SJCRH30 (cell line): ENCODE measurements around the gene CAPN3. TPM values are rescaled to one million over a fixed set of nuclear protein-coding genes. Genes with fewer than 3 reads are reported as not detected.

ENCODE experiments used
- DNase-seq, 2 experiments: peaks; one replicate each; pipeline ENCODE4 v3.0.0-alpha.2; 2015 to 2020
- H3K27ac ChIP-seq: fragments of 250-450 bp; sonication (Bioruptor Pico); 2 replicates; pipeline ENCODE4 v1.5.1; 2020; ENCODE audit warnings: mild to moderate bottlenecking, moderate library complexity
- H3K27me3 ChIP-seq: fragments of 250-450 bp; sonication (Bioruptor Pico); 2 replicates; pipeline ENCODE4 v1.5.1; 2020; ENCODE audit warnings: mild to moderate bottlenecking, moderate library complexity
- H3K36me3 ChIP-seq: fragments of 250-450 bp; sonication (Bioruptor Pico); 2 replicates; pipeline ENCODE4 v1.5.1; 2020; ENCODE audit warnings: mild to moderate bottlenecking, moderate library complexity
- H3K4me1 ChIP-seq: fragments of 250-450 bp; sonication (Bioruptor Pico); 2 replicates; pipeline ENCODE4 v1.5.1; 2020; ENCODE audit warnings: mild to moderate bottlenecking, moderate library complexity
- H3K4me3 ChIP-seq: fragments of 250-450 bp; sonication (Bioruptor Pico); 2 replicates; pipeline ENCODE4 v1.5.1; 2020; ENCODE audit warnings: mild to moderate bottlenecking, moderate library complexity
- H3K9me3 ChIP-seq: fragments of 250-450 bp; sonication (Bioruptor Pico); replicated peaks from 2 replicates; pipeline ENCODE4 v1.5.1; 2020; ENCODE audit warnings: mild to moderate bottlenecking, moderate library complexity
- total RNA-seq: library from RNA; depleted of rRNA; stranded (reverse); fragments of >200 nt; shearing (Covaris generic); gene quantifications from 2 replicates; pipeline ENCODE4 v1.2.3, GENCODE V29; 2014

Gene CAPN3
- total RNA-seq, 1 experiment from 2014 or later, result 0.59 TPM

- Histone ChIP-seq H3K27ac (no peak overlapping the region), H3K4me3 (no peak overlapping the region), H3K27me3 (no peaks in the 10 kb centered on the region), H3K36me3 (no peaks in the 10 kb centered on the region), H3K4me1 (peaks cover 21% of the 10 kb centered on the region), H3K9me3 (no peaks in the 10 kb centered on the region)
- DNase-seq, result no peak
Measured at GRCh38 chr15:42387603-42388002, 28.3 kb downstream of the CAPN3 start.

GRCh38 chr15:42392309-42393024 is 33.2 kb downstream of the CAPN3 start:
- no peak overlapping the region for H3K27ac ChIP-seq
- peak; percentile 50 to 55 for DNase-seq
- H3K9me3 ChIP-seq, result no peaks in the 10 kb centered on the region
- H3K4me3 ChIP-seq, result no peak overlapping the region
- H3K4me1 ChIP-seq, result peaks cover 3% of the 10 kb centered on the region; the same call in 1 of the 2 replicates
- H3K36me3 ChIP-seq, result no peaks in the 10 kb centered on the region
- no peaks in the 10 kb centered on the region for H3K27me3 ChIP-seq

GRCh38 chr15:42394106-42394505 is 34.8 kb downstream of the CAPN3 start:
- Histone ChIP-seq H3K36me3 (no peaks in the 10 kb centered on the region), H3K9me3 (no peaks in the 10 kb centered on the region), H3K27ac (no peak overlapping the region), H3K4me1 (peaks cover 3% of the 10 kb centered on the region; the same call in 1 of the 2 replicates), H3K27me3 (no peaks in the 10 kb centered on the region), H3K4me3 (no peak overlapping the region)
- no peak for DNase-seq

- no peak for DNase-seq
- no peak overlapping the region for H3K27ac ChIP-seq
Measured at GRCh38 chr15:42395838-42396237, 36.5 kb downstream of the CAPN3 start.

GRCh38 chr15:42401544-42402454 is 42.5 kb downstream of the CAPN3 start:
- Histone ChIP-seq H3K9me3 (0 out of 2 replicates have a peak, but pooled peaks cover 3% of the 10 kb centered on the region), H3K4me1 (no peaks in the 10 kb centered on the region; the same call in 1 of the 2 replicates), H3K4me3 (peak overlapping the region; percentile 46), H3K27me3 (no peaks in the 10 kb centered on the region), H3K27ac (peak overlapping the region; percentile 21), H3K36me3 (no peaks in the 10 kb centered on the region)
- peak; percentile 36 to 56 for DNase-seq

More at GRCh38 chr15:42395838-42396237, 36.5 kb downstream of the CAPN3 start:
- Histone ChIP-seq H3K4me3 (no peak overlapping the region), H3K9me3 (0 out of 2 replicates have a peak, but pooled peaks cover 3% of the 10 kb centered on the region), H3K36me3 (no peaks in the 10 kb centered on the region), H3K4me1 (peaks cover 3% of the 10 kb centered on the region; the same call in 1 of the 2 replicates), H3K27me3 (no peaks in the 10 kb centered on the region)

- Histone ChIP-seq H3K27me3 (no peaks in the 10 kb centered on the region), H3K27ac (no peak overlapping the region), H3K4me3 (peak overlapping the region; percentile 46; the same call in 1 of the 2 replicates), H3K4me1 (no peaks in the 10 kb centered on the region; the same call in 1 of the 2 replicates), H3K36me3 (no peaks in the 10 kb centered on the region), H3K9me3 (0 out of 2 replicates have a peak, but pooled peaks cover 3% of the 10 kb centered on the region)
- DNase-seq, result no peak
Measured at GRCh38 chr15:42402455-42403205, 43.3 kb downstream of the CAPN3 start.

- no peak overlapping the region for H3K27ac ChIP-seq
- DNase-seq, result no peak
Measured at GRCh38 chr15:42403389-42403788, 44.1 kb downstream of the CAPN3 start.

GRCh38 chr15:42404461-42405235 is 45.3 kb downstream of the CAPN3 start:
- Histone ChIP-seq H3K27me3 (no peaks in the 10 kb centered on the region), H3K27ac (no peak overlapping the region), H3K4me1 (no peaks in the 10 kb centered on the region; the same call in 1 of the 2 replicates), H3K4me3 (no peak overlapping the region), H3K9me3 (0 out of 2 replicates have a peak, but pooled peaks cover 3% of the 10 kb centered on the region), H3K36me3 (no peaks in the 10 kb centered on the region)
- DNase-seq, result peak in 1 of 2 experiments; percentile 28

More at GRCh38 chr15:42403389-42403788, 44.1 kb downstream of the CAPN3 start:
- no peaks in the 10 kb centered on the region for H3K36me3 ChIP-seq
- no peak overlapping the region for H3K4me3 ChIP-seq
- H3K4me1 ChIP-seq, result no peaks in the 10 kb centered on the region; the same call in 1 of the 2 replicates
- H3K9me3 ChIP-seq, result 0 out of 2 replicates have a peak, but pooled peaks cover 3% of the 10 kb centered on the region
- H3K27me3 ChIP-seq, result no peaks in the 10 kb centered on the region

GRCh38 chr15:42405863-42406482 is 46.7 kb downstream of the CAPN3 start:
- Histone ChIP-seq H3K9me3 (no peaks in the 10 kb centered on the region), H3K27ac (no peak overlapping the region), H3K4me3 (no peak overlapping the region), H3K36me3 (no peaks in the 10 kb centered on the region), H3K4me1 (no peaks in the 10 kb centered on the region; the same call in 1 of the 2 replicates), H3K27me3 (no peaks in the 10 kb centered on the region)
- no peak for DNase-seq

GRCh38 chr15:42408178-42408577 is 48.9 kb downstream of the CAPN3 start:
- Histone ChIP-seq H3K27me3 (no peaks in the 10 kb centered on the region), H3K9me3 (no peaks in the 10 kb centered on the region), H3K4me3 (no peak overlapping the region), H3K27ac (no peak overlapping the region), H3K4me1 (no peaks in the 10 kb centered on the region), H3K36me3 (peaks cover 10% of the 10 kb centered on the region)
- no peak for DNase-seq

GRCh38 chr15:42409011-42409410 is 49.7 kb downstream of the CAPN3 start:
- Histone ChIP-seq H3K9me3 (no peaks in the 10 kb centered on the region), H3K4me1 (no peaks in the 10 kb centered on the region), H3K27ac (no peak overlapping the region), H3K36me3 (peaks cover 13% of the 10 kb centered on the region), H3K4me3 (no peak overlapping the region), H3K27me3 (no peaks in the 10 kb centered on the region)
- no peak for DNase-seq

- Histone ChIP-seq H3K36me3 (peaks cover 32% of the 10 kb centered on the region), H3K9me3 (no peaks in the 10 kb centered on the region), H3K27me3 (no peaks in the 10 kb centered on the region), H3K27ac (no peak overlapping the region), H3K4me3 (no peak overlapping the region), H3K4me1 (no peaks in the 10 kb centered on the region)
- no peak for DNase-seq
Measured at GRCh38 chr15:42411884-42412283, 52.6 kb downstream of the CAPN3 start.

- Histone ChIP-seq H3K27ac (no peak overlapping the region), H3K4me1 (no peaks in the 10 kb centered on the region), H3K36me3 (peaks cover 43% of the 10 kb centered on the region), H3K27me3 (no peaks in the 10 kb centered on the region), H3K4me3 (no peak overlapping the region), H3K9me3 (no peaks in the 10 kb centered on the region)
- DNase-seq, result no peak
Measured at GRCh38 chr15:42413920-42414319, 54.6 kb downstream of the CAPN3 start.
